Left lobe of liver (tissue), 1 donor: ENCODE results near the gene TSEN54. TPM values are rescaled to one million over a fixed set of nuclear protein-coding genes. Genes with fewer than 3 reads are reported as not detected.

Experiments
- total RNA-seq: library from RNA; stranded (reverse); gene quantifications from one replicate; pipeline ENCODE4 v1.2.1, GENCODE V29; 2021
- donor health status: DM: no; HTN: yes; CAD: no.

Gene TSEN54
- total RNA-seq, 1 donor from 2014 or later: 15.9 TPM

Other genes with a start within 250 kb of the TSEN54 start
- gene MIF4GD, start 245.3 kb upstream of the TSEN54 start, total RNA-seq: 7.7 TPM
- 3.6 TPM for gene SLC25A19, start 227.1 kb upstream of the TSEN54 start, total RNA-seq
- gene GRB2, start 110.8 kb upstream of the TSEN54 start, total RNA-seq: 45.8 TPM
- 43.5 TPM for gene TMEM94, start 59.9 kb upstream of the TSEN54 start, total RNA-seq
- gene CASKIN2, start 991 bp upstream of the TSEN54 start, total RNA-seq: 26.4 TPM
- gene LLGL2, start 9.2 kb downstream of the TSEN54 start, total RNA-seq: 90.6 TPM
- gene MYO15B, start 71.3 kb downstream of the TSEN54 start, total RNA-seq: 34.2 TPM
- gene SMIM5, start 116.9 kb downstream of the TSEN54 start, total RNA-seq: 0.13 TPM
- 26.0 TPM for gene RECQL5, start 150.6 kb downstream of the TSEN54 start, total RNA-seq
- 31.6 TPM for gene SAP30BP, start 150.8 kb downstream of the TSEN54 start, total RNA-seq
- gene ITGB4, start 204.9 kb downstream of the TSEN54 start, total RNA-seq: 2.6 TPM
- gene GALK1, start 248.7 kb downstream of the TSEN54 start, total RNA-seq: 90.9 TPM